ENCODE results near the gene NUMB.

GRCh38 chr14:73238424-73238852 is 219.9 kb downstream of the NUMB start:
- TF ChIP-seq EP300 (IDR thresholded peaks at IDR 0.05) (no peak), CTCF (IDR thresholded peaks at IDR 0.05) (no peak), POLR2AphosphoS5 (IDR thresholded peaks at IDR 0.05) (no peak), POLR2A (IDR thresholded peaks at IDR 0.05) (no peak)
